PFSK-1 (cell line): Measurements from ENCODE around the gene PTBP1. TPM values are rescaled to one million over a fixed set of nuclear protein-coding genes. Genes with fewer than 3 reads are reported as not detected.

ENCODE experiments used
- FOXP2 ChIP-seq: optimal IDR thresholded peaks from 2 replicates; pipeline ENCODE3; 2011; ENCODE audit warnings: borderline replicate concordance, control low read depth, inconsistent platforms; ENCODE audit not compliant: insufficient read depth; ENCODE audit errors: extremely low read length, extremely low read depth
- POLR2AphosphoS5 ChIP-seq: IDR thresholded peaks from 2 replicates; pipeline ENCODE4 v1.6.1; 2012; ENCODE audit warnings: low read depth, mild to moderate bottlenecking, control low read depth, low read length, moderate library complexity
- REST ChIP-seq, 2 experiments: IDR thresholded peaks; 2 replicates each; pipeline versions ENCODE4 v1.6.1 to v1.8.0; 2011 to 2012; ENCODE audit warnings: low read depth in 2 of 2, low read length in 2 of 2, control low read depth in 1 of 2, inconsistent platforms in 1 of 2, mild to moderate bottlenecking in 1 of 2, moderate library complexity in 1 of 2; ENCODE audit not compliant: insufficient read depth in 1 of 2
- SIN3A ChIP-seq: IDR thresholded peaks from 2 replicates; pipeline ENCODE4 v1.6.1; 2012; ENCODE audit warnings: mild to moderate bottlenecking, low read length, moderate library complexity, borderline replicate concordance; ENCODE audit not compliant: insufficient read depth
- TAF1 ChIP-seq: IDR thresholded peaks from 2 replicates; pipeline ENCODE4 v1.6.1; 2012; ENCODE audit warnings: low read length, control low read depth, borderline replicate concordance; ENCODE audit not compliant: insufficient read depth
- polyA plus RNA-seq: library from polyadenylated mRNA; unstranded; fragments of >200 nt; gene quantifications from one replicate; pipeline ENCODE4 v1.2.1, GENCODE V29; 2012; ENCODE audit warnings: low read depth, missing spikeins; ENCODE audit not compliant: insufficient read length

The PTBP1 gene
- polyA plus RNA-seq, result 700 TPM

GRCh38 chr19:796692-797527 lies at the start of gene PTBP1:
Gene PTBP1 (plus strand): TSS chr19:797452. CDS start chr19:797498, 46 bp downstream.
- TF ChIP-seq REST (IDR thresholded peaks at IDR 0.05; ENCODE audit: insufficient read depth in 1 of 2, low read depth in 2 of 2, low read length in 2 of 2) (0 out of 4 replicates have a peak, but pooled peaks of 1 of the 2 experiments have one; percentile 24), TAF1 (peak; percentile 67), SIN3A (peak; percentile 66; the same call in 1 of the 2 replicates), FOXP2 (peak; percentile 89), POLR2AphosphoS5 (peak; percentile 33; the same call in 1 of the 2 replicates)

- TF ChIP-seq POLR2AphosphoS5 (no peak), REST (IDR thresholded peaks at IDR 0.05; ENCODE audit: insufficient read depth in 1 of 2, low read depth in 2 of 2, low read length in 2 of 2) (no peak), FOXP2 (no peak), SIN3A (no peak), TAF1 (no peak)
Observed at GRCh38 chr19:748274-748598, 49.0 kb upstream of the PTBP1 start.

GRCh38 chr19:749811-750210 lies 47.4 kb upstream of the PTBP1 start:
- no peak for TF ChIP-seq REST (IDR thresholded peaks at IDR 0.05; ENCODE audit: insufficient read depth in 1 of 2, low read depth in 2 of 2, low read length in 2 of 2)
- no peak for TF ChIP-seq SIN3A
- TF ChIP-seq POLR2AphosphoS5, result no peak
- TF ChIP-seq TAF1, result no peak
- no peak for TF ChIP-seq FOXP2

- TF ChIP-seq REST (IDR thresholded peaks at IDR 0.05; ENCODE audit: insufficient read depth in 1 of 2, low read depth in 2 of 2, low read length in 2 of 2) (no peak), SIN3A (no peak), TAF1 (no peak), POLR2AphosphoS5 (no peak), FOXP2 (no peak)
Observed at GRCh38 chr19:750640-751423, 46.4 kb upstream of the PTBP1 start, which contains the start of gene MISP. Gene MISP (plus strand): TSS chr19:751112. CDS start chr19:756947, 5,835 bp downstream.
